Prostate gland (tissue), 2 donors: ENCODE data around the gene COMMD4.

Experiments
- CTCF ChIP-seq, 4 experiments: fragments of 200-600 bp in 2 of 4; fragments of 450-650 bp in 2 of 4; sonication (generic) in 2 of 4; IDR thresholded peaks; 1 replicate in 3 of 4; 2 replicates in 1 of 4; pipeline ENCODE4 v1.5.1; 2016 to 2019; ENCODE audit warnings: antibody characterized with exemption in 4 of 4, mild to moderate bottlenecking in 2 of 4, moderate library complexity in 2 of 4
- POLR2A ChIP-seq: fragments of 450-650 bp; IDR thresholded peaks from one replicate; pipeline ENCODE4 v1.6.1; 2016; ENCODE audit warnings: antibody characterized with exemption, mild to moderate bottlenecking

DNA sequence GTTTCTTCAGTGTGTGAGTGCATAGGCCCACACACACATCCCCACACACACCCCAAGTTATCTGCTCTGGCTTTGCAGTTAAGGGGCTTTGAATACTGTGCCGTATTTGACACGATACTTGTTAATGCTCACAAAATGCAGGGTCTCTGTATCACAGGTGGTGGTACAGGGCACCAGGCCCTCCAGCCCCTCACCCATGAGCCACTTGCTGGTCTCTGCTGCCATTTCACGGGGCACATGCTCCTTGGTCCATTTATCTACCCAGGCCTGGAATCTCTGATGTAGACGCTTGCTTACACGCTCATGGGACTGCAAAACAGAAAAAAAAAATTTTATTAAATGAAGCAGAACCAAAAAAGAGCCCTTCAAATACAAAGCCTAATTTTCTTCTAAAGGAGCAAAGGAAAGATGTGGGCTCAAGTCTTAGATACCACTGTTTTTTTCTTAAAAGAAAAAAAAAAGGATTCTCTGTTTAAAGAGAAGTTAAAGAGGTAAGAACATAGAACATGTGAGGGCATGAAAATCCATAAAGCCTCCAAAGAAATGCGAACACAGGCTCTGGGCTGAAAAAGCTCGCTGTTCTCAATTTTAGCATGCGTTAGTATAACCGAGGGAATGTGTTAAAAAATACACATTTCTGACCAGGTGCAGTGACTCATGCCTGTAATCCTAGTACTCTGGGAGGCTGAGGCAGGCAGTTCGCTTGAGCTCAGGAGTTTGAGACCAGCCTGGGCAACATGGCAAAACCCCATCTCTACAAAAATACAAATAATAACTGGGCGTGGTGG lies 36.2 kb downstream of the COMMD4 start:
- TF ChIP-seq CTCF (IDR thresholded peaks at IDR 0.05) (no peak), POLR2A (no peak)
